ENCODE data around the gene LRP1B.
"Not testable (repeated sequence)": the region's sequence is repeated elsewhere in the genome, so short reads cannot be mapped to it uniquely, and the experiment has no call there.

Gene LRP1B

GRCh38 chr2:140734992-140735391, 1395.8 kb downstream of the LRP1B start:
- no peak for DNase-seq

GRCh38 chr2:140718999-140719398, 1411.8 kb downstream of the LRP1B start:
- no peak for DNase-seq

GRCh38 chr2:140717481-140717880, 1413.3 kb downstream of the LRP1B start:
- no peak for DNase-seq

GRCh38 chr2:140714586-140714985, 1416.2 kb downstream of the LRP1B start:
- no peak for DNase-seq

GRCh38 chr2:140711867-140712266, 1418.9 kb downstream of the LRP1B start:
- DNase-seq, result no peak

- no peak for DNase-seq
Measured at GRCh38 chr2:140701726-140702125, 1429.1 kb downstream of the LRP1B start.

GRCh38 chr2:140698636-140699035, 1432.2 kb downstream of the LRP1B start:
- DNase-seq, result no peak

GRCh38 chr2:140696449-140696848, 1434.4 kb downstream of the LRP1B start:
- DNase-seq, result no peak

- DNase-seq, result no peak
Measured at GRCh38 chr2:140695155-140695554, 1435.7 kb downstream of the LRP1B start.

GRCh38 chr2:140687825-140688224, 1443.0 kb downstream of the LRP1B start:
- no peak for DNase-seq

GRCh38 chr2:140683658-140684057, 1447.2 kb downstream of the LRP1B start:
- no peak for DNase-seq

GRCh38 chr2:140680862-140681261, 1450.0 kb downstream of the LRP1B start:
- no peak for DNase-seq

- DNase-seq, result no peak
Measured at GRCh38 chr2:140679752-140680151, 1451.1 kb downstream of the LRP1B start.

- no peak for DNase-seq
Measured at GRCh38 chr2:140669911-140670310, 1460.9 kb downstream of the LRP1B start.

- DNase-seq, result no peak
Measured at GRCh38 chr2:140667203-140667602, 1463.6 kb downstream of the LRP1B start.

GRCh38 chr2:140662504-140662903, 1468.3 kb downstream of the LRP1B start:
- DNase-seq, result no peak

- no peak for DNase-seq
Measured at GRCh38 chr2:140658760-140659692, 1471.8 kb downstream of the LRP1B start.

GRCh38 chr2:140657657-140658056, 1473.2 kb downstream of the LRP1B start:
- DNase-seq, result no peak

GRCh38 chr2:140654565-140654964, 1476.3 kb downstream of the LRP1B start:
- no peak for DNase-seq

- no peak for DNase-seq
Measured at GRCh38 chr2:140650825-140651224, 1480.0 kb downstream of the LRP1B start.

- not testable (repeated sequence) for DNase-seq
Measured at GRCh38 chr2:140650134-140650533, 1480.7 kb downstream of the LRP1B start.

GRCh38 chr2:140648393-140648792, 1482.4 kb downstream of the LRP1B start:
- DNase-seq, result no peak

GRCh38 chr2:140643761-140644187, 1487.0 kb downstream of the LRP1B start:
- no peak for DNase-seq

GRCh38 chr2:140641163-140641562, 1489.7 kb downstream of the LRP1B start:
- DNase-seq, result no peak

GRCh38 chr2:140639628-140640027, 1491.2 kb downstream of the LRP1B start:
- no peak for DNase-seq
